Jurkat, Clone E6-1 (cell line): ENCODE results near the gene KRTAP5-4.
"Not testable (repeated sequence)": the region's sequence is repeated elsewhere in the genome, so short reads cannot be mapped to it uniquely, and the experiment has no call there.

Experiments
- DNase-seq: peaks from one replicate; pipeline ENCODE4 v3.0.0-alpha.2; 2011; ENCODE audit warnings: low read depth, low spot score
- H3K4me3 ChIP-seq: 2 replicates; pipeline ENCODE4 v1.5.1; 2011; ENCODE audit warnings: mild to moderate bottlenecking, low read length, control low read depth, moderate library complexity

The KRTAP5-4 gene

GRCh38 chr11:1654388-1655167, 32.6 kb upstream of the KRTAP5-4 start:
- no peak for DNase-seq
- H3K4me3 ChIP-seq = no peak overlapping the region

- no peak overlapping the region for H3K4me3 ChIP-seq
- no peak for DNase-seq
These were observed 31.8 kb upstream of the KRTAP5-4 start for GRCh38 chr11:1653541-1654387.

- no peak overlapping the region for H3K4me3 ChIP-seq
- DNase-seq = no peak
These were observed 31.0 kb upstream of the KRTAP5-4 start for GRCh38 chr11:1652771-1653540.

- no peak for DNase-seq
- no peak overlapping the region for H3K4me3 ChIP-seq
These were observed 30.5 kb upstream of the KRTAP5-4 start for GRCh38 chr11:1652442-1652770.

- DNase-seq = no peak
These were observed 30.1 kb upstream of the KRTAP5-4 start for GRCh38 chr11:1652026-1652425.

GRCh38 chr11:1651411-1651980, 29.6 kb upstream of the KRTAP5-4 start:
- no peak for DNase-seq
- no peak overlapping the region for H3K4me3 ChIP-seq

More at GRCh38 chr11:1652026-1652425, 30.1 kb upstream of the KRTAP5-4 start:
- no peak overlapping the region for H3K4me3 ChIP-seq

GRCh38 chr11:1650918-1651262, 29.0 kb upstream of the KRTAP5-4 start:
- H3K4me3 ChIP-seq = no peak overlapping the region
- DNase-seq = no peak

GRCh38 chr11:1650034-1650917, 28.3 kb upstream of the KRTAP5-4 start:
- no peak for DNase-seq
- no peak overlapping the region for H3K4me3 ChIP-seq

- no peak for DNase-seq
- H3K4me3 ChIP-seq = no peak overlapping the region
These were observed 26.9 kb upstream of the KRTAP5-4 start for GRCh38 chr11:1648653-1649420.

- DNase-seq = no peak
- H3K4me3 ChIP-seq = no peak overlapping the region
These were observed 26.1 kb upstream of the KRTAP5-4 start for GRCh38 chr11:1647901-1648652.

GRCh38 chr11:1646540-1646939, 24.6 kb upstream of the KRTAP5-4 start:
- DNase-seq, H3K4me3 ChIP-seq: not testable (repeated sequence)

GRCh38 chr11:1645357-1645821, 23.5 kb upstream of the KRTAP5-4 start:
- no peak for DNase-seq

GRCh38 chr11:1644601-1645356, 22.8 kb upstream of the KRTAP5-4 start:
- no peak overlapping the region for H3K4me3 ChIP-seq
- DNase-seq = no peak

More at GRCh38 chr11:1645357-1645821, 23.5 kb upstream of the KRTAP5-4 start:
- H3K4me3 ChIP-seq = no peak overlapping the region

GRCh38 chr11:1643146-1643690, 21.3 kb upstream of the KRTAP5-4 start:
- H3K4me3 ChIP-seq = no peak overlapping the region
- DNase-seq = no peak

- no peak for DNase-seq
- H3K4me3 ChIP-seq = no peak overlapping the region
These were observed 20.6 kb upstream of the KRTAP5-4 start for GRCh38 chr11:1642288-1643145.
